Activated naive CD4-positive, alpha-beta T cell treated with Interleukin-2 at 50 U/mL for 16 hours (primary cell): Measurements from ENCODE around the gene PTRHD1.

Experiments
- DNase-seq: peaks from one replicate; pipeline ENCODE4 v3.0.0-alpha.2; 2020

PTRHD1 gene

DNA sequence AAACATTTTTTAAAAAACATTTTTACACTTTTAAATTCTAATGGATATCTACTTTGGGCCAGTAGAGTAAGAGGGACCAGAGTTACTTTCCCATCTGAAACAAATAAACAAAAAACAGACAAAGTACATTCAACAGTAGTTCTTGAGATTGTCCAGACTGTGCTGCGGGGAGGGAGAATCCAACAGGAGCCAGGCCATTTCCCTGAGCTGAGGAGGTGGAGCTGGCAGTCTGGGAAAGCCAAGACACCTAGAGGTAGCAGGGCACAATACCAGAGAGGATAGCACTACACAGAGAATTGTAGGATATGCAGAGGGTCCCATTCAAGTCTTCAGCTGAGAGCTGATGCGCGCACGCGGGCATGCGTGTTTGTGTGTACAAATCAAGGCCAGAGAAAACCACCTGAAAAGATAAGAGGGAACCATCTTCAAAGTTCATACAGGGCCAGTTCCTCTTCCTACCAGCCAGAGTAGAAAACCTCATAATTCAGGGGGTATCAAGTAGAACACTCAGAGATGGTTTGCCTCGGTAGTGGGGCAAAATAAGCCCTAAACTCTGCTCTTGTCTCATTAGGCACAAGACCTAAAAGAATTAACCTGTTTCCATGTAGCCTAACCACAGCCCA is 44.0 kb downstream of the PTRHD1 start:
- DNase-seq: no peak

DNA sequence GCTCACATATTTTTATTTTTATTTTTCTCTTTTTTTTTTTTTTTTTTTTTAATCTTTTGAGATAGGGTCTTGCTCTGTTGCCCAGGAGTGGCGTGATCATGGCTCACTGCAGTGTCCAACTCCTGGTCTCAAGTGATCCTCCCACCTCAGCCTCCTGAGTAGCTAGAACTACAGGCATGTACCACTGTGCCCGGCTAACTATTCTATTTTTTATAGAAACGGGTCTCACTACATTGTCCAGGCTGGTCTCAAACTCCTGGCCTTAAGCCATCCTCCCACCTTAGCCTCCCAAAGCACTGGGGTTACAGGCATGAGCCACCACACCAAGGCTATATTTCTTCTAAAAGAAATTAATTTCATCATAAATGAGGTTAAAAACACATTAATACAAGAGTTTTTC is 45.9 kb downstream of the PTRHD1 start:
- no peak for DNase-seq

DNA sequence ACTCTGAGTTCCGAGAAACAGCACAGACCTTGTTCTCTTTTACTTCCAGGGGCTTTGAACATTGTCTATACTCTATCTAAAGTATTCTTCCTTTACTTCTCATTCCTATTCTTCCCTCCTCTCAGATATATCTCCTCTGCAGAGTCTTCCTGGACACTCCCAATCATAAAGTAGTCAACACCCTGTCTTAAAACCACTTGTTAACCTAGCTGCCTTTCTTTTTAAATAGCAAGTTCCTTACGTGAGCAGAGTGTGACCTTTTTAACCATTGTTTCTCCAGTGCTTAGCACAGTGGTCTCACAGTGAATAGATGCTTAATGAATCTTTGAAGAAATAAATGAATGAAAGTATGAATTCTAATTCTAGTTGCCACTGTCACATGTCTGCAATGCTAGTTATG is 47.4 kb downstream of the PTRHD1 start:
- no peak for DNase-seq

DNA sequence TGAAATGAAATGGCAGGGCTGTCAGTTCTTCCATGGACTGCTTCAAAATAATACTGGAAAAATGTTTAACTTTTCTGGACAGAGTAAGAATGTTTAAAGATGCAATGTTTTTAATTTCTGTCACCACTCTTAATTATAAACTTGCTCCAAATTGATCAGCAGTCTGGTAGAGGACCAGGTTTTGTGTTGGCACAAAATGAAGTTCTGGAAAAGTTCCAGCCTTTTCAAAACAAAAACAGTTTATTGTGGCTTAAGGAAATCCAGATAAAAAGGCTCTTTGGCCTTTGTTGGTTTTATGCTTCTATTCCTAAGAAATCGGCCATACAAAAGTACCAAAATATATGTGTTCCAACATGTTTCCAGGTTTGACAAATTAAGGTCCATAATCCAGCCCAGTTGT is 48.8 kb downstream of the PTRHD1 start:
- DNase-seq: no peak

DNA sequence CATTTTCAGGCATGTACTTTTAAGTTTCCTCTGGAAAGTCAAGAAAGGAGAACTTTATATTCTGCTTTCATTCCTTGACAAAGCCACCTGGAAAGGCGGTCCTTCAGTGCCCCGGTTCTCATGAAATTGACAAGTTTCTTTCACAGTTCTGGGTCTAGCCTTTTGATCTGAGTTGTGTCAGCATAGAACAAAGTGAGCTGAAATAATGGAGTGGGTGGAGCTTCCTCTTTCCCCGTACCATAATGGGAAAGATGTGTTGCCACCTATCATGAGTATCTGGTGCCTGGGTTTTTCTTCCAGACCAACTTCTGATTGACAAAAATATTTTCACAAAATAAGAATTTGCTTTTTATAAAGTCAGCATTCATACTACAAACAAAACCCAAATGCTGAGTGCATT is 49.3 kb downstream of the PTRHD1 start:
- no peak for DNase-seq

DNA sequence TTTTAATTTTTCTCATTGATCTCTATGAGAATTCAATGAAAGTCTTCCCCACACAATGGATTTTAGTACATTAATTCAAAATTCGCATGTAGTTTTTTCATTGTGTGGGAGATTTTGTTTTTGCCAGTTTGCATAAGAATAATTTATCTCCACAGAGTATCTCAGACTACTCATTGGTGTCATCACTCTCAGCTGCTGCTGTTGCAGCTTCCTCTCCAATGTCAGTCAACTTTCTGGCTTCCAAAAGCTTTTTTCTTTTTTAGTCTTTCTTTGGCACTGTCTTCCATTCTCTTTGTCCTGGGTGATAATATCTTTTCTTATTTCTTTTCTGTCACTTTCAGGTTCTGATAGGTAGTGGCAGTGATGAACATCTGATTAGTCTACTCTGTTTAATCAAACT is 50.5 kb downstream of the PTRHD1 start:
- no peak for DNase-seq

DNA sequence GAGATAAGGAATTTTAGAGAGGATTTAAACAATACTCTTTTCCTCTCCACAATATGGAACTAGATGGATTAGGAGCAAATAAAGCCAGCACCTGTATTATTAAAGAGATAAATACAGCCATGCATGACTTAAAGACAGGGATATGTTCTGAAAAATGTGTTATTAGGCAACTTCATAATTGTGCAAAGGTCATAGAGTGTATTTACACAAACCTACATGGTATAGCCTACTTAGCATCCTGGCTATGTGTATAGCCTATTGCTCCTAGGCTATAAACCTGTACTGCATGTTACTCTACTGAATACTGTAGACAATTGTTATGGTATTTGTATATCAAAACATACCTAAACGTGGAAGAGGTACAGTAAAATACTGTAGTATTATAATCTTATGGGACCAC is 53.0 kb downstream of the PTRHD1 start:
- no peak for DNase-seq
